ENCODE measurements around the gene CDH4.

DNA sequence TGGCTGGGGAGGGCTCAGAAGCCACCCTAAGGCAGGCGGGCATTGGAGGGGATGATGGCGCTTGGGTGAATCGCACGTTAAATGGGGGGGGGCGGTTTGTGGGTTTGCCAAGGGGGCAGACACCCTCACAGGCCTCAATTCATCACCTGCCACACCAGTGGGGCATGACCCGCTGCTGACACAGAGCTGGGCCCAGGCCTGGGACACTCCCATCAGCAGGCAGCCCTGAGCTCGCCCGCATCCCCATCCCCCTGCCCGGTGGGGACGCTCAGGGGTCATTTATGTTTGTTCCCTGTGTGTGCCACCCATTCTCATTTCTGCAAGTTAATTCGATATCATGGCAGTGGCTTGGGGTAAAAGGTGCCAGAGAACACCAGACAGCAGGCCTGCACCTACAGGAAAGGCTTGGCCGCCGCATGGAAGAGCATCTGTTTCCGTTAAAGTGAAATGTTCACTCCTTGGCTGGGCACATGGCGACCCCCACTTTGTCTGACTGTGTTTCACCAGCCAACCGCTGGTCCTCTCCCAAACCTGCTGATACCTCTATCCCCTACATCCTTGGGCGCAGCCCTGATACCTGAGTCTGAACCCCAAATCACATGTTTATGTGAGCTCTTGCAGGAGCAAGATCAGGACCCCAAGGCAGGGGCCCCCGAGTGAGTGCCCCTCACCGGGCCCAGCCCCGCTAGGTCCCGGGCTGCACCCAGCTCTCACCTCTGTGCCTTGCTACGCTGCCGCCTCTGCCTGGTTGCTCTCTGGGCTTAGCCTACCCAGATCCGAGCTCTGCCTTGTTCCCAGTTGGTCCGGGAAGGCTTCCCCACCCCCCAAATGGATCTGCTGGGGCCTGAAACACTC is 564.8 kb downstream of the CDH4 start:
- TF ChIP-seq POLR2A (IDR thresholded peaks at IDR 0.05) = no peak
- TF ChIP-seq, protein P1, sequence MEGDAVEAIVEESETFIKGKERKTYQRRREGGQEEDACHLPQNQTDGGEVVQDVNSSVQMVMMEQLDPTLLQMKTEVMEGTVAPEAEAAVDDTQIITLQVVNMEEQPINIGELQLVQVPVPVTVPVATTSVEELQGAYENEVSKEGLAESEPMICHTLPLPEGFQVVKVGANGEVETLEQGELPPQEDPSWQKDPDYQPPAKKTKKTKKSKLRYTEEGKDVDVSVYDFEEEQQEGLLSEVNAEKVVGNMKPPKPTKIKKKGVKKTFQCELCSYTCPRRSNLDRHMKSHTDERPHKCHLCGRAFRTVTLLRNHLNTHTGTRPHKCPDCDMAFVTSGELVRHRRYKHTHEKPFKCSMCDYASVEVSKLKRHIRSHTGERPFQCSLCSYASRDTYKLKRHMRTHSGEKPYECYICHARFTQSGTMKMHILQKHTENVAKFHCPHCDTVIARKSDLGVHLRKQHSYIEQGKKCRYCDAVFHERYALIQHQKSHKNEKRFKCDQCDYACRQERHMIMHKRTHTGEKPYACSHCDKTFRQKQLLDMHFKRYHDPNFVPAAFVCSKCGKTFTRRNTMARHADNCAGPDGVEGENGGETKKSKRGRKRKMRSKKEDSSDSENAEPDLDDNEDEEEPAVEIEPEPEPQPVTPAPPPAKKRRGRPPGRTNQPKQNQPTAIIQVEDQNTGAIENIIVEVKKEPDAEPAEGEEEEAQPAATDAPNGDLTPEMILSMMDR (IDR thresholded peaks at IDR 0.05) = no peak
